ENCODE data around the gene CLIC3.

Gene CLIC3

GRCh38 chr9:137011156-137011555, 14.8 kb upstream of the CLIC3 start:
- no peak for DNase-seq (ENCODE audit: low read depth)
- TF ChIP-seq, protein P1, sequence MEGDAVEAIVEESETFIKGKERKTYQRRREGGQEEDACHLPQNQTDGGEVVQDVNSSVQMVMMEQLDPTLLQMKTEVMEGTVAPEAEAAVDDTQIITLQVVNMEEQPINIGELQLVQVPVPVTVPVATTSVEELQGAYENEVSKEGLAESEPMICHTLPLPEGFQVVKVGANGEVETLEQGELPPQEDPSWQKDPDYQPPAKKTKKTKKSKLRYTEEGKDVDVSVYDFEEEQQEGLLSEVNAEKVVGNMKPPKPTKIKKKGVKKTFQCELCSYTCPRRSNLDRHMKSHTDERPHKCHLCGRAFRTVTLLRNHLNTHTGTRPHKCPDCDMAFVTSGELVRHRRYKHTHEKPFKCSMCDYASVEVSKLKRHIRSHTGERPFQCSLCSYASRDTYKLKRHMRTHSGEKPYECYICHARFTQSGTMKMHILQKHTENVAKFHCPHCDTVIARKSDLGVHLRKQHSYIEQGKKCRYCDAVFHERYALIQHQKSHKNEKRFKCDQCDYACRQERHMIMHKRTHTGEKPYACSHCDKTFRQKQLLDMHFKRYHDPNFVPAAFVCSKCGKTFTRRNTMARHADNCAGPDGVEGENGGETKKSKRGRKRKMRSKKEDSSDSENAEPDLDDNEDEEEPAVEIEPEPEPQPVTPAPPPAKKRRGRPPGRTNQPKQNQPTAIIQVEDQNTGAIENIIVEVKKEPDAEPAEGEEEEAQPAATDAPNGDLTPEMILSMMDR (conservative IDR thresholded peaks at IDR 0.05; ENCODE audit: low read length), result no peak

GRCh38 chr9:137009938-137010732, 13.8 kb upstream of the CLIC3 start:
- TF ChIP-seq, protein P1 (conservative IDR thresholded peaks at IDR 0.05; ENCODE audit: low read length), result no peak
- no peak overlapping the region for H3K4me3 ChIP-seq (ENCODE audit: low read length)
- DNase-seq (ENCODE audit: low read depth), result no peak

More at GRCh38 chr9:137011156-137011555, 14.8 kb upstream of the CLIC3 start:
- no peak overlapping the region for H3K4me3 ChIP-seq (ENCODE audit: low read length)

DNA sequence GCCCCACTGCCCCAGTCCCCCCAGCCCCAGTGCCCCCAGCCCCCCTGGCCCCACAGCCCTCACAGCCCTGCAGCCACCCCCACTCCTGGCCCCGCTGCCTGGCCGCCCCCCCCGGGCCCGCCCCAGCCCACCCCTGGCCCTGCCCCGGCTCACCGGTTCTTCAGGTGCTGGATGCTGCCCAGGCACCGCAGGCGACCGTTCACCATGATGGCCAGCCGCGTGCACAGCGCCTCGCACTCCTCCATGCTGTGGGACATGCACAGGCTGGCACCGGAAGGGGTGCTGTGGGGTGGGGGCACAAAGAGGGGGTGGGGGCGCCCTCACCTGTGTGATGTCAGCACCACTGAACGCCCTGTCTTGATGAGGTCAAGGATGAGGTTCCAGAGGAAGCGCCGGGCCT, 12.8 kb upstream of the CLIC3 start:
- TF ChIP-seq, protein P1 (conservative IDR thresholded peaks at IDR 0.05; ENCODE audit: low read length), result no peak
- no peak for DNase-seq (ENCODE audit: low read depth)
- no peak overlapping the region for H3K4me3 ChIP-seq (ENCODE audit: low read length)

DNA sequence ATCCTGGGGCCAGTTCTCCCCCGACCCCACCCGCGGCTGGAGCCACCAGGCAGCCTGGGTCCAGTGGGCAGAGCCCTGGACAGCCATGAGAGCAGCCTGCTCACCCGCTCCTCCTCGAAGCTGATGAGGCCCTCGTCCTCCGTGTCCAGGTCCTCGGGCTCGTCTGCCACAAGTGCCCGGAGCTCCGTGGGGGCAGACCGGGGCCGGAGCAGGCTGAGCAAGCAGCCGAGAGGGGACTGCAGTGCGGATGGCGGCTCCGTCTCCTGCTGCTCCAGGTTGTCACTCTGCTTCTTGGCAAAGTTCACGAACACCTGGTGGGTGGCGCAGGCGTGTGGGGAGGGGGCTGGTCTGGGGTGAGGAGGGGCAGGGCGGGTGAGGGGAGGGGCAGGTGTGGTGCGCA, 11.9 kb upstream of the CLIC3 start:
- no peak overlapping the region for H3K4me3 ChIP-seq (ENCODE audit: low read length)
- TF ChIP-seq, protein P1 (conservative IDR thresholded peaks at IDR 0.05; ENCODE audit: low read length), result no peak
- no peak for DNase-seq (ENCODE audit: low read depth)

DNA sequence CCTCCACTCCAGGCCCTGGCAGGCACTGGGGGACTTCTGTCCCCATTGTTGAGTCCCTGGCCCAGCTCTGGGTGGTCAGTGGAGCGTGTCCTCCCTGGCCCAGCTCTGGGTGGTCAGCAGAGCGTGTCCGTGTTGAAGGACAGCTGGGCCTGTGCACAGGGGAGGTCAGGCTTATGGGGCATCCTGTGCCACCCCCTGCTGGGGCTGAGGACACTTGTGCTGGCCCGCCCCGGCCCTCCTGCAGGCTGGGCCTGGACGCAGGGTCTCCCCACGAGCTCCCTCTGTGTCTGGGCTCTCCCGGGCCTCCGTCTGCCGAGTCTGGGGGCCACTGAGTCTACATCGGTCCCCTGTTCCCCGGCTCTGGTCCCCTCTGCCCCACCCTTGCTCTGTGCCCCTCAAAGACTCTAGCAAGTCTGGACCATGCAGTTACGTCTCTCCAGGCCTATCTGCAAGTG, 11.5 kb upstream of the CLIC3 start:
- no peak for DNase-seq (ENCODE audit: low read depth)
- TF ChIP-seq, protein P1 (conservative IDR thresholded peaks at IDR 0.05; ENCODE audit: low read length), result no peak
- H3K4me3 ChIP-seq (ENCODE audit: low read length), result no peak overlapping the region

- no peak for DNase-seq (ENCODE audit: low read depth)
- TF ChIP-seq, protein P1 (conservative IDR thresholded peaks at IDR 0.05; ENCODE audit: low read length), result no peak
- no peak overlapping the region for H3K4me3 ChIP-seq (ENCODE audit: low read length)
Measured at GRCh38 chr9:137007108-137007815, 10.9 kb upstream of the CLIC3 start.
